ENCODE data around the gene HNRNPUL1. TPM values are rescaled to one million over a fixed set of nuclear protein-coding genes. Genes with fewer than 3 reads are reported as not detected.
"Not testable (repeated sequence)": the region's sequence is repeated elsewhere in the genome, so short reads cannot be mapped to it uniquely, and the experiment has no call there.

The HNRNPUL1 gene
- 143 TPM for total RNA-seq
- long read RNA-seq, transcript HNRNPUL1-204 (15 exons, 3,555 nt): major isoform, 5 of 53 reads
- long read RNA-seq, partial matches to known transcripts: 28 of 53 reads
- long read RNA-seq, other reads (novel, unspliced or antisense): 17 of 53 reads

DNA sequence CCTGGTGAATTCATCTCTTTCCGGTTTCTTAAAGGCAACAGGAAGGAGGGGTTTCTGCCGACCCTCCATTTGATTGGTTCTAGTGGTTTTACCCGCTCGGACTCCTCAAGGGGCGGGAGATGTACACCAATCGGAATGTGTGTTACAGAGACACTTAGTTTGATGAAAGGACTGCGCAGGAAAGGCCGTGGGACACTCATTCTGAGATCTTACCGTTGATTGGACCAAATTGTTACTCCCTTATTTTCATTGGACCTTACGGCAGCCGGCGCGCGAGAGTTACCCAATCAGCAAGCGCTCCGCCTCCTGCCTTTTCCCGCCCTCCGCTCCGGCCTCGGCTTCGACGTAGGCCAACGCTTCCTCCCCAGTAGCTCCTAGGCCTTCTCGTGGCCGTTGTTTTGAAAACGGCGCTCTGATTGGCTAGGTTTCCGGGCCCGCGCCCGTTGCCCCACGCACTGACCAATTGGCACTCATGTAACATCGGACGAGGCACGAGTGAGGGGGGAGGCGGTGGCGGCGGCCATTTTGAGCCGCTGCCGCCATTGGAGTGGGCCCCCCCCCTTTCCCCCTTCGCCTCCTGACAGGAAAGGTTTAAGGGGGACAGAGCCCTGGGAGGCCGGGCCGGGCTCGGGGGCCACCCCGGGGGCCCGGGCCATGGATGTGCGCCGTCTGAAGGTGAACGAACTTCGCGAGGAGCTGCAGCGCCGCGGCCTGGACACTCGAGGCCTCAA is at the start of gene HNRNPUL1:
Gene HNRNPUL1, plus strand, starts transcription at position 523 of the 731 bp plus-strand sequence. Its CDS starts 132 bp downstream, at position 655.
- DNase-seq (ENCODE audit: low spot score): peak; percentile 99

DNA sequence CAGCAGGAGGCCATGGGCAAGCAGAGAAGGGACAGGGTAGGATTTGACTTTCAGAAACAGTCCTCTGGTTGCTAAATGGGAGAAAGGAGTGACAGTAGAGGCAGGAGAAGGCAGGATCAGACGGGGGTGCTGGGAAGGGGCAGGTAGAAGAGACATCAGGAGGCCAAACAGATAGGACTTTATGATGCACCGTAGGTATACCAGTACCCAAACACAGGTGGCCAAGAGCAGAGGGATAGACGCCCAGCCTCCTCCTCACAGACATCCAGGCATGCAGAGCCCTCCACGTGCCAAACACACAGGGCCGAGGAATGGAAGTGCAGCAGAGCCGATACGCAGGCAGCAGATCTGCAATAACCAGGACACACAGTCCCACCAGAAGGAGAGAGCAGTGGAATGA is 46.4 kb upstream of the HNRNPUL1 start:
- DNase-seq (ENCODE audit: low spot score): no peak

DNA sequence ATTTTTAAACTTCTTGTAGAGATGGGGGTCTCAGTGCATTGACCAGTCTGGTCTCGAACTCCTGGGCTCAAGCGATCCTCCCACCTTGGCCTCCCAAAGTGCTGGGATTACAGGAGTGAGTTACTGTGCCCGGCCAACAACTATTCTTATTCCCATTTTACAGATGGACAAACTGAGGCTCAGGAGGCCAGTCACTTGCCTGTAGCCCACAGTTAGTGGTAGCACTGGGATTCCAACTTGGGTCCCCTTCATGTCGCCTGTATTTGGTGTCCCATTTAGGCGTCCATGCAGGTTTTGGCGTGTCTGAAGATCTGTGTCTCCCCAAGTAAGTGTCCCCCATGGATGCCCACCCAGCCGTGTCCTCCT is 45.9 kb upstream of the HNRNPUL1 start:
- no peak for DNase-seq (ENCODE audit: low spot score)

DNA sequence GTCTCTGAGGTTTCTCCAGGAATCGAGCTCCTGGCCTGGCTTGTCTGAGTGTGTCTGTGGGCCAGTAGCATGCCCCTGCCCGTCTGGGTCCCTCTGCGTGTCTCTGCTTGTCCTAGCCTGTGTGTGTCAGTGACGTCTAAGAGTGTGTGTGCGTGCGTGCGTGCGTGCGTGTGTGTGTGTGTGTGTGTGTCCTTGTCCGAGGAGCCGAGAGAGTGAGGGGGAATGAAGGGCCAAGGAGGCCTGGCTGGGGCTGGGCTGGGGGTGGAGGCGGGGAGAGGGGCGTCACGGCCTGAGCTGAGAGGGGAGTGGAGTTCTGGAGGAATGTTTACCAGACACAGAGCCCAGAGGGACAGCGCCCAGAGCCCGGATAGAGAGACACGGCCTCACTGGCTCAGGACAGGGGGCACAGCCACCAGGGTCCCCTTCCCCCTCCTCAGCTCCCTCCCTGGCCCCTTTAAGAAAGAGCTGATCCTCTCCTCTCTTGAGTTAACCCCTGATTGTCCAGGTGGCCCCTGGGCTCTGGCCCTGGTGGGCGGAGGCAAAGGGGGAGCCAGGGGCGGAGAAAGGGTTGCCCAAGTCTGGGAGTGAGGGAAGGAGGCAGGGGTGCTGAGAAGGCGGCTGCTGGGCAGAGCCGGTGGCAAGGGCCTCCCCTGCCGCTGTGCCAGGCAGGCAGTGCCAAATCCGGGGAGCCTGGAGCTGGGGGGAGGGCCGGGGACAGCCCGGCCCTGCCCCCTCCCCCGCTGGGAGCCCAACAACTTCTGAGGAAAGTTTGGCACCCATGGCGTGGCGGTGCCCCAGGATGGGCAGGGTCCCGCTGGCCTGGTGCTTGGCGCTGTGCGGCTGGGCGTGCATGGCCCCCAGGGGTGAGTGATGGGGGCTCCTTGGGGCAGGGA is 45.3 kb upstream of the HNRNPUL1 start, which contains the start of gene AXL:
Gene AXL, plus strand, starts transcription at position 609 of the 893 bp plus-strand sequence. Its CDS starts 170 bp downstream, at position 779.
- no peak for DNase-seq (ENCODE audit: low spot score)

DNA sequence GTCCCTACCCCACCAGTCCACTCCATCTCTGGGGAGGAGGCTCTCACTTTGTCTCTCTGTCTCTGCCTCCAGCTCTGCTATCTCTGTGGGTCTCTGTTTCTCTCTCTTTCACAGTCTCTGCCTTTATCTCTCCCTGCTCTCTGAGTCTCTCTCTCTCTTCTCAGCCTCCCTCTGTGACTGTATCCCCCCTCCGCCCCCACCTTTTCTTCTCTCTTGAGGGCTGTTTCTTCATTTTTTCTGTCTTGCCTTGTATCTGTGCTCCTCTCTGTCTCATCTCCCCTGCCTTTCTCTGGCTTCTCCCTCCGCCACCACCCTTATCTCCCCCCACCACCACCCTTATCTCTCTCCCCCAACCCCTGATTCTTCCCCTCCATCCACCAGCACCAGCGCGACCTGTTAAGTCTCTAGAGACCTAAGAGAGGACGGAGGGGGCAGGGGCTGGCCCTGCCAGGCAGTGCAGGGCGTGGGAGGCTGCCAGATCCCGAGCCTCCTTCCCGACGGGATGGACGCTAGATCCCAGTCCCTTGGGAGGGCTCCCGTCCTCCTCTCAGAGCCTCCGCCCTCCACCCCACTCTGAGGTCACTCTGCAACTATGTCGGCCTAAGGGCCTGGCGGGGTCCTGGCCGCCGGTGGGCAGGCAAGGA is 44.1 kb upstream of the HNRNPUL1 start:
- DNase-seq (ENCODE audit: low spot score): no peak

DNA sequence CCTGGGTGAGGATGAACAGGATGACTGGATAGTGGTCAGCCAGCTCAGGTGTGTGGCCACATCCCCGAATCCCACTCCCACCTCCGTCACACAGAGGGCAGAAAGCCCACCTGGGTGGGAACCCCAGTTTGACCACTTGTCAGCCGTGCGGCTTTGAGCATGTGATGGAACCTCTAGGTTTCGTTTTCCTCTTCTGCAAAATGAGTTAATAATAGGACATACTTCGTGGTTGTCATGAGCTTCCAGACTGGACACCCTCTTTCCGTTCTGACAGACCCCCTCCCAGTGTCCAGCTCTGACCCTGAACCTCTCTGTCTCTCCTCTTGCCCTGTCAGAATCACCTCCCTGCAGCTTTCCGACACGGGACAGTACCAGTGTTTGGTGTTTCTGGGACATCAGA is 43.4 kb upstream of the HNRNPUL1 start:
- DNase-seq (ENCODE audit: low spot score): no peak

DNA sequence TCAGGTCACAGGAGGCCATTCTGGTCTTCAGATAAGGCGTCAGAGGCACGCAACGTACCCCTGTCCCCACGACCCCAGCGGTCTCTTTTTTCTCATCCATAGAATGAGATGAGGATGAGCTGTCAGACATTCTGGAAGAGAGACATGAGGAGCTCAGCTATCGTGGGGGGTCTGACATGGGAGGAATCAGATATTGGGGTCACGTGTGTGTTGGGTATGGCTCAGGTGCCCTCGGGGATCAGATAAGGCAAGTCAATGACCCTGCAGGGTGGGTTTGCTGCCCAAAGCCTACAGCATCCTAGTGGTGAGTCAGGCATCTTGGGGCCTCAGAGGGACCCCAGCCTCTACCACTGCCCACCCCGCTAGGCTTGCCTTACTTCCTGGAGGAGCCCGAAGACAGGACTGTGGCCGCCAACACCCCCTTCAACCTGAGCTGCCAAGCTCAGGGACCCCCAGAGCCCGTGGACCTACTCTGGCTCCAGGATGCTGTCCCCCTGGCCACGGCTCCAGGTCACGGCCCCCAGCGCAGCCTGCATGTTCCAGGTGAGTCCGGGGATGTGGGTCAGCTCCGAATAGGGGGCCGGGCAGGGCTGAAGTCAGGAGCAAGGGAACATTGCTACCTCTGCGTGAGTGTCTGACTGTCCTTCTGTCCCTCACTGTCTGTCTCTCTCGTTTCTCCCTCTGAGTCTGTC is 42.5 kb upstream of the HNRNPUL1 start:
- DNase-seq (ENCODE audit: low spot score): no peak

DNA sequence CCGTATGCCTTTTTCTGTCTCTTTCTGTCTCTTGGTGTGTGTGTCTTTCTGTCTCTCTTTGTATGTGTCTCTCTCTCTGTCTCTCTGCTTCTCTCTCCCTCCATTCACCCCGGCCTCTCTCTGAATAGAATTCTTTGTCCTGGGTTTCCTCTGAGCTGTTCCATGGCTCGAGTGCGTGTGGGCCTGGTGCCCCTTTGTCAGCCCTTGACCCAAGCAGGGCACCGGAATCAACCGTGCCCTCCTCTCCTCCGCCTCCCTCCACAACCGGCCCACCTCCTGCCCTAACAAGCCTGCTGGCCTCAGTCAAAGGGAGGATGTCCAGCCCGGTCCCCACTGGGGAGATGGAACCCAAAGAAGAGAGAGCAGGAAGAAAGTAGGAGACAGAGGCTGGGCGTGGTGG is 41.9 kb upstream of the HNRNPUL1 start:
- no peak for DNase-seq (ENCODE audit: low spot score)

DNA sequence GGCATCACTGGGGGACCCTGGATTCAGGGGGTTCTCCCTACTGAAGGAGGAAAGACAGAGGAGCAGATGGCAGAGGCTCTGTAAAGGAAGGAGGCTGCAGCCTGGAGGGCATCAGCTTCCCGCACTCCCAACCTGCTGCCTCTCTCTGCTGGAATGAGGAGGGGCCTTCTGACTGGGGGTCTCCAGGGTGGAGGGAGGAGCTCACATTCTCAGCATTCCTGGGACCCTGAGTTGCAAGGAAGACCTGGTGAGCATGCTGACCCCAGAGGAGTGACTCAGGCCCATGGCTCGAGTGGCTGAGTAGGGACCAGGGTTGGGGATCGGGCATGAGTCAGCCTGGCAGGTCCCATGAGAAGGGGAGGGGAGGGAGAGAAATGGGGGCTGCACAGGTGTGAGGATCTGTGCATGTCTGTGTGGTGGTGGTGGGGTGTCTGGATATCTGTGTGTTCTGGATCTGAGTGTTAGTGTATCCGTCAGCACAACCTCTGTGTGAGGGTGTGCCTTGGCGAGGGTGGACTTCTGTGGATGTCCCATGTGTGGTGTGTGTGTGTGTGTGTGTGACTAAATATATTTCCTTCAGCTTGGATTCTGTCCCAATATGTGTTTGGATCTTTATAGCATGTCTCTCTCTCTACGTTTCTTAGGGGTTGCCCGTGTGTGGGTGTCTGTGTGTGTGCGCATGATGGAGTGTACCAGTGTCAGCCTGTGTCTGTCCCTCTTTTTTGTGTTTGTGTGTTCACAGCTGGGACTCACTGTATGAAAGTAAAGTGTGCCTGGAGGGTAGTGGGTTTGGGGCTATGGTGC is 40.5 kb upstream of the HNRNPUL1 start:
- no peak for DNase-seq (ENCODE audit: low spot score)

DNA sequence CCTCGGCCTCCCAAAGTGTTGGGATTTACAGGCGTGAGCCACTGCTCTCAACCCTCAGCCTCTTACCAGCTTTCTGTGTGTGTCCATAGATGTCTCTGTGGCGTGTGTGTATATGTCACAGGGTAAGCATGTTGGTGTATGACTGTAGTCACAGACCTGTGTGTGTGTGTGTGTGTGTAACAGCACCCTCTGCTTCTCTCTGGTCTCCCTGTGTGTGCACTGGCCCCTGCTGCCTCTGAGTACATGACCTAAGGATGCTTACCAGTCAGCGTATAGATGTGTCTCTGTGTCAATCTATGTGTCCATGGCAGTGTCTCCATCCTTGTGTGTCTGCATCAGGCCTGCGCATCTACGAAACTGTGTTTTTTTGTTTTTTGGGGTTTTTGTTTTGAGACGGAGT is 39.5 kb upstream of the HNRNPUL1 start:
- no peak for DNase-seq (ENCODE audit: low spot score)

DNA sequence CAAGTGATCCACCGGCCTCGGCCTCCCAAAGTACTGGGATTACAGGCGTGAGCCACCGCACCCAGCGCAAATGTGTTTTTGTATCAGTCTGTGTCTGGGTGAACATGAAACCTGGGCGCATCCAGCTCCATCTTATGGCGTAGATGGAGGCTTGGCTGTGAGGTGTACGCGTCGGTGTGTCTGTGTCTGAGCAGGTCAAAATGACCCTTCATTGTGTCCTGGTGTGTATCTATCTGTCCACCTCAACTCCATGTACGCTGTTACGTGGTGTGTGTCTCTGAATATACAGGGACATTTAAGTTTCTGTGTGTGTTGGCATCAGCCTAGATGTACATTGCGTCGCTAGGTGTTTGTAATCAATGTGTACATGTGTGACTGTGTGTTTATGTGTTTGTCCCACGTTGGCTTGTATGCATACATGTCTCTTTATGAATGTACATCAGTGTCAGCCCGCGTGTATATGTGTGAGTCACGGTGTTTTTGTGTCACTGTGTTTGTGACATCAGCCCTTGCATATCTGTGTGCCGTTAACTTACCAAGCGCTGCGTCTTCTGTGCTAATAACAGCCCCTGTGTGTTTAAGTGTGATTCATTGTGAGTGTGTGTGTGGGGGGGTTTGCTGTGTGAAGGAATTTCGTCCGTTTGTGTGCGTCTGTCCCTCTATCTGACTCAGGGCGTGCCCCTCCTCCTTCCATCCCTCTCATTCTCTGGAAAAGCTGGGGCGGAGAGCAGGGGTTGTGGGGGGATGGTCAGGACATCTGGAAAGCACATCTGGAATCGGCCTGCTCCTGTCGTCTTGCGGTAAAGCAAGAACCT is 38.7 kb upstream of the HNRNPUL1 start:
- DNase-seq (ENCODE audit: low spot score): no peak

DNA sequence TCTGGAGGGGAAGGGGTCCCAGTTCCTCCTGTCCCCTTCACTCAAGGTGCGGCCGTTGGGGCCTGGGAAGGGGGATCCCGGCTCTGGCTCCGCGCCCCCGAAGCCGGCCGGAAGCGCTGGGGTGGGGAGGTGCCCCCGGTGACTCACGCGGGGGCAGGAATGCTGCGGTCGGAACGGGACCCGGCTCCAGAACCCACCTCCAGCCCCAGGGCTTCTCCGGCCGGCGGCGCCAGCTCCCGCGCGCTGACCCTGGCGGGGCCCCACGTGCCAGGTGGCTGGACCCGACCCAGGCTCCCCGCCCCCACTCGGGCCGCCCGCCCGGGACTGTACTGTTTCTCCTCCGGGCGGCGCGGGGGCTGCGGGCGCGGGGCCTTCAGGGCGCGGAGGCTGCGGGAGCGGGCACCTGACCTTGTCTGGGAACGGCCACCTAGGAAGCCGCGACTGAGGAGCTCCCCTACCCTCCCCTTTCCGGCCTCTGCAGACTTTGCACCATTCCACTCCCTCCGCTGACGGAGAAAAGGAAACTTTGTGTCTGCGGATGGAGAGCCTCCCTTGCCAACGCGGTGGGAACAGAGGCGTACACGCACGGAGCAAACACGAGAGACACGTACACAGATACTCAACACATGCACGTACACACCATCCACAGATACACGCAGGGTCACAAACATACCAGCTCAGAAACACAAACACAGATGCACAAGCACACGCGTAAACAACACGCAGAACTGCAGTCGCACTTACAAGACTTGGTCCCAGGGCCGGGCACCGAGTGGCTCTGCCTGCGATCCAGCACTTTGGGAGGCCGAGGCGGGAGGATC is 37.9 kb upstream of the HNRNPUL1 start:
- DNase-seq (ENCODE audit: low spot score): peak; percentile 91

DNA sequence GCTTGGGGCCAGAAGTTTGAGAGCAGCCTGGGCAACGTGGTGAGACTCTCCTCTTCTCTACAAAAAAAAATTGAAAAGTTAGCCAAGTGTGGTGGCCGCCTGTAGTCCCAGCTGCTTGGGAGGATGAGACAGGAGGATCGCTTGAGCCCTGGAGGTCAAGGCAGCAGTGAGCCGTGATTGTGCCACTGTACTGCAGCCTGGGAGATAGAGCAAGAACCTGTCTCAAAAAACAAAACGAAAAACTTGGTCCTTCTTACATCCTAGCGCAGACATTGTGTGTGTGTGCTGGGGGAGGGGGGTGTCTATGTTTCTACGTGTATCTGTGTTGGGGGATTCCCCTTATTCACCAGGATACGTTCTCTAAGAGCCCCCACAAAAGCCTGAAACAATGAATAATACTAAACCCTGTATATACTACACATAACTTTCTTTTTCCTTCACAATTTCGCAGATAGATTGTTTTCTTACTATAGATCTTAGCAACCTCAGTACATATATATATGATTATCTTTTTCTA is 37.2 kb upstream of the HNRNPUL1 start:
- no peak for DNase-seq (ENCODE audit: low spot score)

DNA sequence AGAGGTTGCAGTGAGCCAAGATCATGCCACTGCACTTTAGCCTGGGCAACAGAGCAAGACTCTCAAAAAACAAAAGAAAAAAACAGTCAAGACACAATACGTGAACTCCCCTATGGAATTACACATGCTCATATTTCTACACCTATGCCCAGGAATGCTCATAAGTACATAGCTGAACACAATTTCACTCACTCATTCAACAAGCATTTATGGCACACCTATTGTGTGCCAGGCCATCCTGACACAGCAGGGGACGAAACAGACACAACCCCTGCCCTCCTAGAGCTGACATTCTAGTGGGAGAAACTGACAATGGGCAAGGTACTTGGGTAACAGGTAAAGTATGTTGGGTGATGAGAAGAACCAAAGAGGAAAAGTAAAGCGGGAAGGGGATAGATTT is 35.7 kb upstream of the HNRNPUL1 start:
- DNase-seq (ENCODE audit: low spot score): no peak

DNA sequence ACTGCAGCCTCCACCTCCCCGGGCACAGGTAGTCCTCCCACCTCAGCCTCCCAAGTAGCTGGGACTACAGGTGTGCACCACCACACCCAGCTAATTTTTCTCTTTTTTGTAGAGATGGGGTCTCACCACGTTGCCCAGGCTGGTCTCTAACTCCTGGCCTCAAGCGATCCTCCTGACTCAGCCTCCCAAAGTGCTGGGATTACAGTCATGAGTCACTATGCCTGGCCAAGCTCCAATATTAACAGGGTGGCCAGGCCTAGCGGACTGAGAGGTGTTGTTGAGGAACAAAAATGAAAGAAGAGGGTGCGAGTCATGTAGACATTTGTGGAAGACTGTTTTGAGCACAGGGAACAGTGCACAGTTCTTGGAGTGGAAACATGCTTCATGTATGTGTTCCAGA is 34.8 kb upstream of the HNRNPUL1 start:
- not testable (repeated sequence) for DNase-seq (ENCODE audit: low spot score)

DNA sequence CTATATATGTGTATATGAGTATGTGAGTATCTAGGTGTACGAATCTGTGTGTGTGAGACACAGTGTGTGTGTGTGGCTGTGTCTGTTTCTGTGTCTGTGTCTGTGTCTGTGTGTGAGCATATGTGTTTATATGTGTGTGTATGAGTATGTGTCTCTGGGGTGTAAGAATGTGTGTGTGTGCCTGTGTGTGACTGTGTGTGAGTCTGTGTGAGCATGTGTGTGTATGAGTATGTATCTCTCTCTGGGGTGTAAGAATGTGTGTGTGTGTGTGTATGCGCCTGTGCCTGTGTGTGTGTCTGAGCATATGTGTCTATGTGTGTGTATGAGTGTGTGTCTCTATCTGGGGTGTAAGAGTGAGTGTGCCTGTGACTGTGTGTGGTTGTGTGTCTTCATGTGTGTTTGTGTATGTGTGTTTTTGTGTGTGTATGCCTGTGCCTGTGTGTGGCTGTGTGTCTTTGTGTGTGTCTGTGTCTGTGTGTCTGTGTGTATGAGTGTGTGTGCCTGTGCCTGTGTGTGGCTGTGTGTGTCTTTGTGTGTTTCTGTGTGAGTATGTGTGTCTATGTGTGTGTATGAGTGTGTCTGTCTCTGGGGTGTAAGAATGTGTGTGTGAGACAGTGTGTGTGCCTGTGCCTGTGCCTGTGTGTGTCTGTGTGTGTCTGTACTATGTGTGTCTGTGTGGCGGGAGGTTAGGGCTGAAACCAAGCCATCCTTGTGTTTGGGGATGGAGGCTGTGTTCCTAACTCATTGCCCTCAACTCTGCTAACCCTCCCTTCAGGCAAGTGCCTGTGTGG is 33.9 kb upstream of the HNRNPUL1 start:
- DNase-seq (ENCODE audit: low spot score): no peak

DNA sequence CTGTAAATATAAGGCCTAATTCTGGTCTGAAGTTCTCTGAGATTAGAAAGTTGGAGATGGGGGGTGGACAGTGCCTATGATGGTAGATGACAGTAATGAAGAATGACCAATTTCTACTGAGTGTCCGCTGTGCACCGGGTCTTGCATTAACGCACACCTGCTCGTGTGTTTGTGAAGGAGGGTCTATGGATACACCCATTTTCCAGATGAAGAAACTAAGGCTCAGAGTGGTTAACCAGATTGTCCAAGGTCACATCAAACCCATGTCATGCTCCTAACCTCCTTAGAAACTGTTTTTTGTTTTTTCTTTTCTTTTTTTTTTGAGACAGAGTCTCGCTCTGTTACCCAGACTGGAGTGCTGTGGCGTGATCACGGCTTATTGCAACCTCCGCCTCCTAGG is 31.5 kb upstream of the HNRNPUL1 start:
- no peak for DNase-seq (ENCODE audit: low spot score)

Data from mesenteric fat pad (tissue), 1 donor.